Smooth muscle cell (in vitro differentiated cells): ENCODE measurements around the gene NTF4. TPM values are rescaled to one million over a fixed set of nuclear protein-coding genes. Genes with fewer than 3 reads are reported as not detected.
A peak's percentile ranks its signal among the peaks of the same experiment; 100 is the strongest.

Source experiments
- DNase-seq: peaks from one replicate; lab custom pipeline; 2025; ENCODE audit not compliant: unreplicated experiment; lab: John Stamatoyannopoulos, UW
- H2AFZ ChIP-seq: fragments of 200-600 bp; sonication (generic); 2 replicates; pipeline ENCODE4 v1.6.0; 2016; ENCODE audit warnings: antibody characterized with exemption, low read depth, mild to moderate bottlenecking
- H3F3A ChIP-seq: fragments of 200-600 bp; sonication (generic); 2 replicates; pipeline ENCODE4 v1.6.0; 2017; ENCODE audit warnings: antibody characterized with exemption, low read depth
- H3K27ac ChIP-seq: fragments of 200-600 bp; sonication (generic); 2 replicates; pipeline ENCODE4 v1.5.1; 2016; ENCODE audit warnings: low read depth, mild to moderate bottlenecking
- H3K27me3 ChIP-seq: fragments of 200-600 bp; sonication (generic); 2 replicates; pipeline ENCODE4 v1.6.1; 2016; ENCODE audit warnings: low read depth, mild to moderate bottlenecking
- H3K36me3 ChIP-seq: fragments of 200-600 bp; sonication (generic); 2 replicates; pipeline ENCODE4 v1.5.1; 2016; ENCODE audit warnings: low read depth
- H3K4me1 ChIP-seq: fragments of 200-600 bp; sonication (generic); 2 replicates; pipeline ENCODE4 v1.5.1; 2016; ENCODE audit warnings: low read depth
- H3K4me2 ChIP-seq: fragments of 200-600 bp; sonication (generic); 2 replicates; pipeline ENCODE4 v1.6.0; 2016; ENCODE audit warnings: mild to moderate bottlenecking
- H3K4me3 ChIP-seq: fragments of 200-600 bp; sonication (generic); 2 replicates; pipeline ENCODE4 v1.5.1; 2016; ENCODE audit warnings: mild to moderate bottlenecking
- H3K79me2 ChIP-seq: fragments of 200-600 bp; sonication (generic); 2 replicates; pipeline ENCODE4 v1.6.0; 2016; ENCODE audit warnings: low read depth, mild to moderate bottlenecking
- H3K9ac ChIP-seq: fragments of 200-600 bp; sonication (generic); 2 replicates; pipeline ENCODE4 v1.6.0; 2016; ENCODE audit warnings: low read depth
- H3K9me3 ChIP-seq: fragments of 200-600 bp; sonication (generic); replicated peaks from 2 replicates; pipeline ENCODE4 v1.5.1; 2016; ENCODE audit warnings: low read depth
- H4K20me1 ChIP-seq: fragments of 200-600 bp; sonication (generic); 2 replicates; pipeline ENCODE4 v1.6.0; 2016; ENCODE audit warnings: low read depth
- CTCF ChIP-seq: fragments of 200-600 bp; sonication (generic); IDR thresholded peaks from 2 replicates; pipeline ENCODE4 v1.5.1; 2017; ENCODE audit warnings: borderline replicate concordance, mild to moderate bottlenecking, antibody characterized with exemption; ENCODE audit not compliant: insufficient read depth, poor library complexity, severe bottlenecking
- WGBS: methylation state at CpG from one replicate; pipeline ENCODE4 v1.1.7; 2016; ENCODE audit warnings: low lambda C conversion rate; 5-methylcytosine and 5-hydroxymethylcytosine counted together
- polyA plus RNA-seq: library from polyadenylated mRNA; unstranded; fragments of >200 nt; fragmentation: Nextera tagmentation; extraction: Ambion mirVana; gene quantifications from 2 replicates; pipeline ENCODE4 v1.2.1, GENCODE V29; 2016
- total RNA-seq: library from RNA; depleted of rRNA; stranded (reverse); fragments of >200 nt; gene quantifications from 2 replicates; pipeline ENCODE4 v1.2.3, GENCODE V29; 2014

Gene NTF4
- total RNA-seq (1.2 and 1.8 TPM in 2 replicates), polyA plus RNA-seq (1.4 and 7.8 TPM in 2 replicates)

DNA sequence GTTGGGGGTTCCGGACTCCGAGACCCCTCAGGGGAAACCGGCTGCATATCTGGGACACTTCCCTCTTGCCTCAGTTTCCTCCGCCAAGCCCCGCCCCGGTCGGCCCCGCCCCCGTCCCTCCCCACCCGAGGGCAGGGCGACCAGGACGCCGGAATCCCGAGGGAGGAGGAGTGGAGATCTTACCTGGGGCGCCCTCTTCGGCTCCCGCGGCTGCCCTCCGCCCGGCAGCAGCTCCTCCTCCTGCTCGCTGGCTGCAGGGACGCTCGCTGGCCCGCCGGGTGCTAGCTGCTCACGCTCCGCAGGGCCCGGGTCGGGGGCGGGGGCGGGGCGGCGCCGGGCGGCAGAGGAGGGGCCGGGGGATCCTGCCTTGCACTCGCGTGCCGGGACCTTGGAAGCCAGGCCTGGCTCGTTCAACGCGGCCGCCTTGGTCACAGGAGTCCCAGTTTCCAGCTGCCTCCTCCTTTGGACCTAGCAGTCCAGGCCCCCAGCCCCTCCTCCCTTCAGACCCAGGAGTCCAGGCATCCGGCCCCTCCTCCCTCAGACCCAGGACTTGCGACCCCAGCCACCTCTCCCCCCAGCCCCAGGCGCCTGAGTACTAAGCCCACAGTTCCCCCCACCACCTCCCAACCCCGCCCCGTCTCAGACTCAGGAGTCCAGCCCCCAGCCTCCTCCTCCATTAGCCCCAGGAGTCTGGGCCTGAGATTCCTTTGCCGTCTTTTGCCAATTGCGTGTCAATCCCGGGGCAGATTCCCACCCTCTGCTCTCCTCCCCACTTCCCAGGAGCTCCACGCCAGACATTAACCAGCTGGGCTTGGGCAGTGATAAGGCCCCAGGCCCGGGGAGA lies at the start of gene NTF4:
NTF4 (minus strand) TSS at position 51 of the 844 bp plus-strand sequence. CDS start 2,821 bp downstream, outside the sequence.
- Histone ChIP-seq H3K27ac (peak within 1 kb of the TSS; percentile 4), H3K27me3 (no peaks in the 10 kb centered on the region), H4K20me1 (peaks cover 6% of the 10 kb centered on the region), H3K36me3 (no peaks in the 10 kb centered on the region), H3K4me3 (peak within 1 kb of the TSS; percentile 53), H3K79me2 (no peaks in the 10 kb centered on the region), H3F3A (no peaks in the 10 kb centered on the region), H3K4me1 (peaks cover 16% of the 10 kb centered on the region), H3K9ac (peak within 1 kb of the TSS; percentile 39), H3K4me2 (peak within 1 kb of the TSS; percentile 81), H3K9me3 (no peaks in the 10 kb centered on the region), H2AFZ (no peak within 1 kb of the TSS)
- TF ChIP-seq CTCF: no peak
- WGBS: 12% methylated on average over 8 of the region's 53 CpGs
- peak; percentile 60 for DNase-seq

- peak within 1 kb of the TSS; percentile 71 for H3K4me3 ChIP-seq
- H3K79me2 ChIP-seq: no peaks in the 10 kb centered on the region
- H2AFZ ChIP-seq: peak within 1 kb of the TSS; percentile 68
- peak within 1 kb of the TSS; percentile 33 for H3K9ac ChIP-seq
- no peak within 1 kb of the TSS for H3K27ac ChIP-seq
- no peaks in the 10 kb centered on the region for H3K36me3 ChIP-seq
- no peaks in the 10 kb centered on the region for H3K9me3 ChIP-seq
- peak within 1 kb of the TSS; percentile 87 for H3K4me2 ChIP-seq
- H3F3A ChIP-seq: peaks cover 24% of the 10 kb centered on the region
- TF ChIP-seq CTCF: peak; percentile 37
- peaks cover 20% of the 10 kb centered on the region for H4K20me1 ChIP-seq
- WGBS: 8% methylated on average over 25 of the region's 66 CpGs
- peaks cover 11% of the 10 kb centered on the region for H3K4me1 ChIP-seq
- DNase-seq: peak; percentile 77
- no peaks in the 10 kb centered on the region for H3K27me3 ChIP-seq
Measured at GRCh38 chr19:49113762-49114629, 49.4 kb upstream of the NTF4 start, which contains the start of gene LIN7B. LIN7B (plus strand) TSS chr19:49114370; CDS start chr19:49114405, 35 bp downstream.

GRCh38 chr19:49111218-49111998 lies 46.8 kb upstream of the NTF4 start:
- H3F3A ChIP-seq: peaks cover 26% of the 10 kb centered on the region
- no peak overlapping the region for H3K9ac ChIP-seq
- 92% methylated on average over 11 of the region's 11 CpGs for WGBS
- H4K20me1 ChIP-seq: peaks cover 40% of the 10 kb centered on the region
- TF ChIP-seq CTCF: no peak
- H2AFZ ChIP-seq: no peak overlapping the region
- no peak overlapping the region for H3K4me2 ChIP-seq
- H3K79me2 ChIP-seq: peaks cover 3% of the 10 kb centered on the region
- peak overlapping the region; percentile 59 for H3K27ac ChIP-seq
- no peaks in the 10 kb centered on the region for H3K9me3 ChIP-seq
- H3K27me3 ChIP-seq: no peaks in the 10 kb centered on the region
- no peak for DNase-seq
- peaks cover 11% of the 10 kb centered on the region for H3K4me1 ChIP-seq
- no peak overlapping the region for H3K4me3 ChIP-seq
- no peaks in the 10 kb centered on the region for H3K36me3 ChIP-seq
